ENCODE measurements around the gene ZFP3. TPM values are rescaled to one million over a fixed set of nuclear protein-coding genes. Genes with fewer than 3 reads are reported as not detected.
A peak's percentile ranks its signal among the peaks of the same experiment; 100 is the strongest.
"Not testable (repeated sequence)": the region's sequence is repeated elsewhere in the genome, so short reads cannot be mapped to it uniquely, and the experiment has no call there.

The ZFP3 gene
- polyA plus RNA-seq, 3 donors, result 13.7 to 16.9 (median 15.0) TPM

- peak; percentile 37 for DNase-seq
Observed at GRCh38 chr17:5122586-5123342, 44.5 kb downstream of the ZFP3 start.

GRCh38 chr17:5123343-5124124 is 45.3 kb downstream of the ZFP3 start:
- DNase-seq, result no peak

- not testable (repeated sequence) for DNase-seq
Observed at GRCh38 chr17:5124125-5124760, 46.0 kb downstream of the ZFP3 start.

- DNase-seq, result not testable (repeated sequence)
Observed at GRCh38 chr17:5124896-5125295, 46.6 kb downstream of the ZFP3 start.

GRCh38 chr17:5126719-5127488 is 48.6 kb downstream of the ZFP3 start:
- no peak for DNase-seq

- no peak for DNase-seq
Observed at GRCh38 chr17:5127910-5128309, 49.6 kb downstream of the ZFP3 start.

GRCh38 chr17:5128387-5128786 is 50.1 kb downstream of the ZFP3 start:
- DNase-seq, result not testable (repeated sequence)

- DNase-seq, result no peak
Observed at GRCh38 chr17:5128905-5129535, 50.8 kb downstream of the ZFP3 start.

GRCh38 chr17:5129770-5130169 is 51.5 kb downstream of the ZFP3 start:
- not testable (repeated sequence) for DNase-seq

- not testable (repeated sequence) for DNase-seq
Observed at GRCh38 chr17:5130261-5130660, 52.0 kb downstream of the ZFP3 start.

- DNase-seq, result not testable (repeated sequence)
Observed at GRCh38 chr17:5130687-5131086, 52.4 kb downstream of the ZFP3 start.

- DNase-seq, result no peak
Observed at GRCh38 chr17:5131146-5131715, 53.0 kb downstream of the ZFP3 start.

- not testable (repeated sequence) for DNase-seq
Observed at GRCh38 chr17:5131799-5132502, 53.7 kb downstream of the ZFP3 start.

GRCh38 chr17:5132503-5133225 is 54.4 kb downstream of the ZFP3 start:
- DNase-seq, result not testable (repeated sequence)

- DNase-seq, result no peak
Observed at GRCh38 chr17:5133311-5133710, 55.0 kb downstream of the ZFP3 start.

GRCh38 chr17:5133961-5134360 is 55.7 kb downstream of the ZFP3 start:
- DNase-seq, result not testable (repeated sequence)

- not testable (repeated sequence) for DNase-seq
Observed at GRCh38 chr17:5134571-5134970, 56.3 kb downstream of the ZFP3 start.

GRCh38 chr17:5135131-5135712 is 57.0 kb downstream of the ZFP3 start:
- DNase-seq, result not testable (repeated sequence)
